HCT116 (cell line): ENCODE results near the gene CUEDC2.
A peak's percentile ranks its signal among the peaks of the same experiment; 100 is the strongest.

Source experiments
- ATF3 ChIP-seq: IDR thresholded peaks from 2 replicates; pipeline ENCODE4 v1.6.1; 2012
- CTCF ChIP-seq, 3 experiments: fragments of 200-600 bp in 1 of 3; sonication (generic) in 1 of 3; IDR thresholded peaks in 2 of 3; conservative IDR thresholded peaks in 1 of 3; 2 replicates each; pipeline ENCODE4 v1.5.1; 2012 to 2017; ENCODE audit warnings: low read depth in 2 of 3, low read length in 2 of 3, antibody characterized with exemption in 1 of 3, borderline replicate concordance in 1 of 3, control low read depth in 1 of 3, mild to moderate bottlenecking in 1 of 3, mixed read lengths in 1 of 3, mixed run types in 1 of 3, moderate library complexity in 1 of 3; ENCODE audit not compliant: insufficient read depth in 1 of 3
- EGR1 ChIP-seq: IDR thresholded peaks from 2 replicates; pipeline ENCODE4 v1.6.1; 2012; ENCODE audit warnings: low read depth
- FOSL1 ChIP-seq: IDR thresholded peaks from 2 replicates; pipeline ENCODE4 v1.6.1; 2012; ENCODE audit warnings: low read depth
- JUND ChIP-seq: IDR thresholded peaks from 2 replicates; pipeline ENCODE4 v1.6.1; 2012
- POLR2AphosphoS5 ChIP-seq: IDR thresholded peaks from 2 replicates; pipeline ENCODE4 v1.6.1; 2011; ENCODE audit warnings: mild to moderate bottlenecking, low read depth, low read length, moderate library complexity

- TF ChIP-seq CTCF (IDR thresholded peaks at IDR 0.05 in 2 of 3, conservative IDR thresholded peaks at IDR 0.05 in 1 of 3; ENCODE audit: borderline replicate concordance in 1 of 3, insufficient read depth in 1 of 3, low read depth in 2 of 3, low read length in 2 of 3) = no peak; a peak in 1 of 6 replicates
- TF ChIP-seq POLR2AphosphoS5 = peak; percentile 74
- no peak for TF ChIP-seq ATF3
- TF ChIP-seq JUND = no peak
- TF ChIP-seq EGR1 = no peak
- no peak for TF ChIP-seq FOSL1
Measured at GRCh38 chr10:102394079-102394800, 38.1 kb downstream of the CUEDC2 start.
